MM.1S (cell line): ENCODE measurements around the gene CDC42BPA.

ENCODE experiments used
- DNase-seq: peaks from one replicate; pipeline ENCODE4 v3.0.0-alpha.2; 2015
- H2AFZ ChIP-seq: fragments of 300-600 bp; sonication (generic); 2 replicates; pipeline ENCODE4 v1.6.0; 2016; ENCODE audit warnings: antibody characterized with exemption, low read length
- H3F3A ChIP-seq: fragments of 300-600 bp; sonication (generic); 2 replicates; pipeline ENCODE4 v1.6.1; 2016; ENCODE audit warnings: mild to moderate bottlenecking, antibody characterized with exemption, low read length, moderate library complexity, mixed read lengths; ENCODE audit not compliant: insufficient read depth
- H3K27ac ChIP-seq: fragments of 300-600 bp; sonication (generic); 2 replicates; pipeline ENCODE4 v1.5.1; 2016; ENCODE audit warnings: mild to moderate bottlenecking, low read length
- H3K27me3 ChIP-seq: fragments of 300-600 bp; sonication (generic); replicated peaks from 2 replicates; pipeline ENCODE4 v1.6.0; 2016; ENCODE audit warnings: low read length; ENCODE audit not compliant: insufficient read depth
- H3K36me3 ChIP-seq: fragments of 300-600 bp; sonication (generic); replicated peaks from 2 replicates; pipeline ENCODE4 v1.6.1; 2016; ENCODE audit warnings: mild to moderate bottlenecking, low read length, mixed read lengths; ENCODE audit not compliant: insufficient read depth
- H3K4me1 ChIP-seq: fragments of 300-600 bp; sonication (generic); 2 replicates; pipeline ENCODE4 v1.6.1; 2016; ENCODE audit warnings: low read length, mixed read lengths
- H3K4me2 ChIP-seq: fragments of 300-600 bp; sonication (generic); 2 replicates; pipeline ENCODE4 v1.6.0; 2016; ENCODE audit warnings: low read depth, low read length
- H3K4me3 ChIP-seq: fragments of 300-600 bp; sonication (generic); 2 replicates; pipeline ENCODE4 v1.5.1; 2016; ENCODE audit warnings: low read length, mixed read lengths
- H3K79me2 ChIP-seq: fragments of 300-600 bp; sonication (generic); 2 replicates; pipeline ENCODE4 v1.6.1; 2016; ENCODE audit warnings: mixed run types, low read length, mixed read lengths
- H3K9ac ChIP-seq: fragments of 300-600 bp; sonication (generic); 2 replicates; pipeline ENCODE4 v1.6.1; 2016; ENCODE audit warnings: low read length, mixed read lengths
- H3K9me2 ChIP-seq: fragments of 300-600 bp; sonication (generic); replicated peaks from 2 replicates; pipeline ENCODE4 v1.6.1; 2016; ENCODE audit warnings: mild to moderate bottlenecking, low read length, mixed read lengths; ENCODE audit not compliant: insufficient read depth
- H3K9me3 ChIP-seq: fragments of 300-600 bp; sonication (generic); replicated peaks from 2 replicates; pipeline ENCODE4 v1.6.1; 2016; ENCODE audit warnings: mild to moderate bottlenecking, low read length, mixed read lengths; ENCODE audit not compliant: insufficient read depth
- H4K20me1 ChIP-seq: fragments of 300-600 bp; sonication (generic); 2 replicates; pipeline ENCODE4 v1.6.1; 2016; ENCODE audit warnings: mild to moderate bottlenecking, low read length, moderate library complexity, mixed read lengths; ENCODE audit not compliant: insufficient read depth
- CTCF ChIP-seq: fragments of 300-600 bp; sonication (generic); IDR thresholded peaks from 2 replicates; pipeline ENCODE4 v1.5.1; 2016; ENCODE audit warnings: antibody characterized with exemption, low read length, mixed read lengths
- EZH2 ChIP-seq: fragments of 300-600 bp; sonication (generic); optimal IDR thresholded peaks from 2 replicates; pipeline ENCODE3; 2017; ENCODE audit warnings: low read depth, mild to moderate bottlenecking, antibody characterized with exemption, low read length, mixed read lengths
- EZH2phosphoT487 ChIP-seq: fragments of 300-600 bp; sonication (generic); IDR thresholded peaks from 2 replicates; pipeline ENCODE4 v1.6.1; 2018; ENCODE audit warnings: antibody characterized with exemption, low read length

The CDC42BPA gene

GRCh38 chr1:226994586-226995364 is 323.5 kb downstream of the CDC42BPA start:
- Histone ChIP-seq H3K79me2 (no peaks in the 10 kb centered on the region), H3K9ac (no peak overlapping the region), H4K20me1 (no peaks in the 10 kb centered on the region), H3K36me3 (no peaks in the 10 kb centered on the region), H3K4me3 (no peak overlapping the region), H3K27me3 (no peaks in the 10 kb centered on the region), H3F3A (no peaks in the 10 kb centered on the region), H3K27ac (no peak overlapping the region), H3K9me2 (no peaks in the 10 kb centered on the region), H3K4me1 (no peaks in the 10 kb centered on the region), H2AFZ (no peak overlapping the region), H3K4me2 (no peak overlapping the region), H3K9me3 (no peaks in the 10 kb centered on the region)
- no peak for TF ChIP-seq EZH2
- TF ChIP-seq CTCF = no peak
- TF ChIP-seq EZH2phosphoT487 = no peak
- DNase-seq = no peak

DNA sequence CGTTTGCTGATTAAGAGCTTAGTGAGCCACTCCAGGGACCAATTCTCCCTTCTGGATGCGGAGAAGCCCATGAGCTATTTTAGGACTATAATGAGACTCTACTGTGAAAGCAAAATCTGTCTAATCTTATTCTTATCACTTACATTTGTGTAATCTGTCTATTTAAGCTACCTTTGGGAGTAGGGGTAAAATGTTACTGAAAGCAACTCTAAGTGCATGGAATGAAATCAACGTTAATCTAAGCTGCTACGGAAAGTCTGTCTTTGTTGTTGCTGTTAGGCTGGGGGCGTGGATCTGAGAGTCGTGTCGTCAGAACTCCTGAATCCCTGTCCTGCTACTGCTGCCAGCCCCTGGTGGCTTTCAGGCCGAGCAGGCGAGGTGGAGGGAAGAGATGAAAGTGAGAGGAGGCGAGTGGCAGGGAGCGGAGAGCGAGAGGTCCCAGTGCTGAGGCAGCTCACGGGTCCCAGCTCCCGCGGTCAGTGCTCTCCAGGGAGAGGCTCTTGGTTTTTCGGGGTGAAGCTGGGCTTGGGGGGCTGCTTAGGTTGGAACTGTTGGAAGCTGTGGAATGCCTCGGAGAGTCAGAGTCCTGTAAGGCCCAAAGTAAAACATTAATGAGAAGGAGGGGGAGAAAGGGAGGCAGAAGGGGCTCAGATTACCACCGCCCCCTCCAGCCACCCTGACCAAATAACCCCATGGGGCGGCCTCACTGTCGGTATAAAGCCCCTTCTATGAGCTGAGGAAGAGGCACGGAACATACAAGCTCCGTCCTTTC is 324.3 kb downstream of the CDC42BPA start:
- no peak overlapping the region for H3K9ac ChIP-seq
- no peak overlapping the region for H3K27ac ChIP-seq
- no peaks in the 10 kb centered on the region for H3K79me2 ChIP-seq
- no peak overlapping the region for H3K4me3 ChIP-seq
- no peaks in the 10 kb centered on the region for H3F3A ChIP-seq
- DNase-seq = no peak
- H3K9me2 ChIP-seq = no peaks in the 10 kb centered on the region
- no peak overlapping the region for H2AFZ ChIP-seq
- no peaks in the 10 kb centered on the region for H3K27me3 ChIP-seq
- TF ChIP-seq CTCF = no peak
- TF ChIP-seq EZH2phosphoT487 = no peak
- no peak for TF ChIP-seq EZH2
- H3K4me2 ChIP-seq = no peak overlapping the region
- no peaks in the 10 kb centered on the region for H3K36me3 ChIP-seq
- no peaks in the 10 kb centered on the region for H3K9me3 ChIP-seq
- H4K20me1 ChIP-seq = no peaks in the 10 kb centered on the region
- H3K4me1 ChIP-seq = no peaks in the 10 kb centered on the region

DNA sequence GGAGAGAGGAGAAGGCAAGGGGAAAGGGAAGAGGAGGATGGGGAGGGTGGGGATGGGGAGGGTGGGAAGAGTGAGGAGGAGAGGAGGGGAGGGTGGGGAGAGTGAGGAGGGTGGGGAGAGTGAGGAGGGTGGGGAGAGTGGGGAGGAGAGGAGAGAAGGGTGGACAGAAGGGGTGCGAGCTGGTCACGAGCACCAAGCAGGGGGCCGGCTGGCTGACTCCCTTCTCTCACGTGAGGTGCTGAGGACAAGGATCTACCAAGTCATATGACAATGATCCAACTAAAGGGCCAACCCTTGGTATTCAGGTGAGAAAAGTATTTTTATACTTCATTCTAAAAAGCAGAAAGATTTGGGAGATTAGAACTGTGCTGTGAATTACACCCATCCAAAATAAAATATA is 326.4 kb downstream of the CDC42BPA start:
- Histone ChIP-seq H3F3A (no peaks in the 10 kb centered on the region), H4K20me1 (no peaks in the 10 kb centered on the region), H3K36me3 (no peaks in the 10 kb centered on the region), H3K27me3 (no peaks in the 10 kb centered on the region), H3K9me2 (no peaks in the 10 kb centered on the region), H3K4me2 (no peak overlapping the region), H3K4me3 (no peak overlapping the region), H3K27ac (no peak overlapping the region), H3K4me1 (no peaks in the 10 kb centered on the region), H3K79me2 (no peaks in the 10 kb centered on the region), H3K9me3 (no peaks in the 10 kb centered on the region), H3K9ac (no peak overlapping the region), H2AFZ (no peak overlapping the region)
- no peak for DNase-seq
- TF ChIP-seq EZH2phosphoT487 (no peak), EZH2 (no peak), CTCF (no peak)
